Dermis lymphatic vessel endothelial cell (primary cell): ENCODE results near the gene KRTAP4-16. TPM values are rescaled to one million over a fixed set of nuclear protein-coding genes. Genes with fewer than 3 reads are reported as not detected.

ENCODE experiments used
- total RNA-seq: library from RNA; depleted of rRNA; stranded (reverse); fragments of >200 nt; gene quantifications from 2 replicates; pipeline ENCODE4 v1.2.1, GENCODE V29; 2014

The KRTAP4-16 gene
- not detected in 2 replicates for total RNA-seq

DNA sequence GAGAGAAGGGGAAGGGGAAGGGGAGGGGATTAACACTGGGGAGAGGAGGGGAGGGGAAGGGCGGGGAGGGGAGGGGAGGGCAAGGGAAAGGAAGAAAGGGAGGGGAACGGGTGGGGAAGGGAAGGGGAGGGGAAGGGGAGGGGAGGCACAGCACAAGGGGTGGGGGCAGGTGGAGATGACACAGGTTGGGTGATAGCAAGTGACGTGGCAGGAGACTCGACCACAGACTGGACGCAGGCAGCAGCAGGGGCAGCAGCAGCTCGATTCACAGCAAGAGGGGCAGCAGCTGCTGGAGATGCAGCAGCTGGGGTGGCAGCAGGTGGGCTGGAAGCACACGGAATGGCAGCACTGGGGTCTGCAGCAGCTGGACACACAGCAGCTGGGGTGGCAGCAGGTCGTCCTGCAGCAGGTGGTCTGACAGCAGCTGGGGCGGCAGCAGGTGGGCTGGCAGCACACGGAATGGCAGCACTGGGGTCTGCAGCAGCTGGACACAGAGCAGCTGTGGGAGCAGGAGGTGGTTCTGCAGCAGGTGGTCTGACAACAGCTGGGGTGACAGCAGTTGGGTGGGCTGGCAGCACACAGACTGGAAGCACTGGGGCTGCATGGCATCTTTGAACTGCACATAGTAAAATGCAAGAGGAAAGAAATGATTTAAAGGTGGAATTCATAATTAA lies at the start of gene KRTAP4-16:
TSS of gene KRTAP4-16 (minus strand) at position 624 of the 674 bp plus-strand sequence. CDS start at position 624, 0 bp downstream.

DNA sequence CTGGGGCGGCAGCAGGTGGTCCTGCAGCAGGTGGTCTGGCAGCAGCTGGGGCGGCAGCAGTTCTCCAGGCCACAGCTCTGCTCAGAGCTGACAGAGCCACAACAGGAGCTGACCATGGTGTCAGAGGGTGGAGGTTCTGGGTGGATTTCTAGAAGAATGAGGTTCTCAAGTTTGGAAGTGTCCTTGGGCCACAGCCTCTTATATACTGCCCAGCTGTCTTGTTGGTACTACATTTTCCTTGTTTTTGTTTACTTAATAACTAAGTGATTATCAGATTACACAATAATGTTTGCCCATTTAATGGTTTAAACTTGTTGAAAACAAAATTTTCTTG lies 47.6 kb upstream of the KRTAP4-16 start, which contains the start of gene KRTAP4-5:
TSS of gene KRTAP4-5 (minus strand) at position 174 of the 334 bp plus-strand sequence. CDS start at position 116, 58 bp downstream.

DNA sequence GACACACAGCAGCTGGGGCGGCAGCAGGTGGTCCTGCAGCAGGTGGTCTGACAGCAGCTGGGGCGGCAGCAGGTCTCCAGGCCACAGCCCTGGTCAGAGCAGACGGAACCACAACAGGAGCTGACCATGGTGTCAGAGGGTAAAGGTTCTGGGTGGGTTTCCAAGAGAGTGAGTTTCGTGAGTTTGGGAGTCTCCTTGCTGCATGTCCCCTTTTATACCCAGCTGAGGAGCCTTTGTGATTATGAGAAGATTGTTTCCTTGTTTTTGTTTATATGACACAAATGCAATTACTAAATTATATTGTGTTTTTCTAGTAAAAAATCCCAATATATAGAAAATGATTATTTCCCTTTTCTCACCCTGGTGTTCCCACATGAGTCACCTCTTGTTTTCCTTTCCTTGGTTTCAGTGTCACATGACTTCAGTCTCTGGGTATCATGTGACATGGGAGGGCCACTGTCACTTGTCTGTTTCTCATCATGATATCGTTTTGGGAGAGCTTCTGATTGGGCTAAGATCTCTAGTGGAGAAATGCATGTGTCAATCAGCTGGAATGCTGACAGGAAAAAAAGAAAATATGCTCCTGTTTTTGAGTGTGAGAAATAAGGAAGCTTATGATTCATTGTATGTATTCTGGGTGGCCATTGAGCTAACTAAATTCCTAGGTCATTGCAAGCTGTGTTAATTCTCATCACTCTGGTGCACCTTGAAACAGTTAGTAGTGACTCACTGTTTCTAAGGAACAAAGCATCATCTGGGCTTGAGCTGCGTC lies 38.5 kb upstream of the KRTAP4-16 start, which contains the start of gene KRTAP4-6:
TSS of gene KRTAP4-6 (minus strand) at position 185 of the 772 bp plus-strand sequence. CDS start at position 128, 57 bp downstream.

DNA sequence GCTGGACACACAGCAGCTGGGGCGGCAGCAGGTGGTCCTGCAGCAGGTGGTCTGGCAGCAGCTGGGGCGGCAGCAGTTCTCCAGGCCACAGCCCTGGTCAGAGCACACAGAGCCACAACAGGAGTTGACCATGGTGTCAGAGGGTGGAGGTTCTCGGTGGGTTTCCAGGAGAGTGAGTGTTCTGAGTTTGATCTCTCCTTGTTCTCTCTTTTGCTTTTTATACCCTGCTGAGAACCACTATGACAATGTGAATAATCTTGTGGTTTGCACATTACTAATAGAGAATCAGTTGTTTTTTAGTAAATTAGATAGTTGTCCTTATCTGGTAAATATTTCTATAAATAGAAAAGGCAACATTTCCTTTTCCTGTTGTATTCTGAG lies 22.0 kb upstream of the KRTAP4-16 start, which contains the start of gene KRTAP4-12:
TSS of gene KRTAP4-12 (minus strand) at position 192 of the 381 bp plus-strand sequence. CDS start at position 132, 60 bp downstream.

DNA sequence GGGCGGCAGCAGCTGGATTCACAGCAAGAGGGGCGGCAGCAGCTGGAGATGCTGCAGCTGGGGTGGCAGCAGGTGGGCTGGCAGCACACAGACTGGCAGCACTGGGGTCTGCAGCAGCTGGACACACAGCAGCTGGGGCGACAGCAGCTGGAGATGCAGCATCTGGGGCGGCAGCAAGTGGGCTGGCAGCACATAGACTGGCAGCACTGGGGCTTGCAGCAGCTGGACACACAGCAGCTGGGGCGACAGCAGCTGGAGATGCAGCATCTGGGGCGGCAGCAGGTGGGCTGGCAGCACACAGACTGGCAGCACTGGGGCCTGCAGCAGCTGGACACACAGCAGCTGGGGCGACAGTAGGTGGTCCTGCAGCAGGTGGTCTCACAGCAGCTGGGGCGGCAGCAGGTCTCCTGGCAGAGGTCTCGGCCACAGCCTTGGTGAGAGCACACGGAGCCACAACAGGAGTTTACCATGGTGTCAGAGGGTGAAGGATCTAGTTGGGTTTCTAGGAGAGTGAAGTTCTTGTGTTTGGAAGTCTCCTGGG lies 15.9 kb upstream of the KRTAP4-16 start, which contains the start of gene KRTAP4-11:
TSS of gene KRTAP4-11 (minus strand) at position 528 of the 541 bp plus-strand sequence. CDS start at position 470, 58 bp downstream.

DNA sequence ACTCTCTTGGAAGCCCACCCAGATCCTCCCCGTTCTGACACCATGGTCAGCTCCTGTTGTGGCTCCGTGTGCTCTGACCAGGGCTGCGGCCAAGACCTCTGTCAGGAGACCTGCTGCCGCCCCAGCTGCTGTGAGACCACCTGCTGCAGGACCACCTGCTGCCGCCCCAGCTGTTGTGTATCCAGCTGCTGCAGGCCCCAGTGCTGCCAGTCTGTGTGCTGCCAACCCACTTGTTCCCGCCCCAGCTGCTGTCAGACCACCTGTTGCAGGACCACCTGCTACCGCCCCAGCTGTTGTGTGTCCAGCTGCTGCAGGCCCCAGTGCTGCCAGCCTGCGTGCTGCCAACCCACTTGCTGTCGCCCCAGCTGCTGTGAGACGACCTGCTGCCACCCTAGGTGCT lies 3.3 kb upstream of the KRTAP4-16 start, which contains the start of gene KRTAP4-9:
TSS of gene KRTAP4-9 (plus strand) at position 43 of the 400 bp plus-strand sequence. CDS start at position 43, 0 bp downstream.

DNA sequence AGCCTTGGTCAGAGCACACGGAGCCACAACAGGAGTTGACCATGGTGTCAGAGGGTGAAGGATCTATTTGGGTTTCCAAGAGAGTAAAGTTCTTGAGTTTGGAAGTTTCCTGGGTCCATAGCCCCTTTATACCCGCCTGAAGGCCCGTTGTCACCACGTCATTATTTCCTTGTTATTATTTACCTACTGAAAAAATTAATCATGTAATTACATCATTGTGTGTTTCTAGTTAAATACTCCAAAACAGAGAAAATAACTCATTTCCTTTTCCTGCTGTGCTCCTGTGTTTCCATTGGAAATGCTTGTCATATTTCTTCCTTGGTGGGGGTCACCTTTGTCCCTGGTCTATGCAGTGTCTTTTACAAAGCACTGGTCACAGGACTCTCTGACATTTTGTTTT lies 4.0 kb downstream of the KRTAP4-16 start, which contains the start of gene KRTAP4-8:
TSS of gene KRTAP4-8 (minus strand) at position 101 of the 400 bp plus-strand sequence. CDS start at position 43, 58 bp downstream.

DNA sequence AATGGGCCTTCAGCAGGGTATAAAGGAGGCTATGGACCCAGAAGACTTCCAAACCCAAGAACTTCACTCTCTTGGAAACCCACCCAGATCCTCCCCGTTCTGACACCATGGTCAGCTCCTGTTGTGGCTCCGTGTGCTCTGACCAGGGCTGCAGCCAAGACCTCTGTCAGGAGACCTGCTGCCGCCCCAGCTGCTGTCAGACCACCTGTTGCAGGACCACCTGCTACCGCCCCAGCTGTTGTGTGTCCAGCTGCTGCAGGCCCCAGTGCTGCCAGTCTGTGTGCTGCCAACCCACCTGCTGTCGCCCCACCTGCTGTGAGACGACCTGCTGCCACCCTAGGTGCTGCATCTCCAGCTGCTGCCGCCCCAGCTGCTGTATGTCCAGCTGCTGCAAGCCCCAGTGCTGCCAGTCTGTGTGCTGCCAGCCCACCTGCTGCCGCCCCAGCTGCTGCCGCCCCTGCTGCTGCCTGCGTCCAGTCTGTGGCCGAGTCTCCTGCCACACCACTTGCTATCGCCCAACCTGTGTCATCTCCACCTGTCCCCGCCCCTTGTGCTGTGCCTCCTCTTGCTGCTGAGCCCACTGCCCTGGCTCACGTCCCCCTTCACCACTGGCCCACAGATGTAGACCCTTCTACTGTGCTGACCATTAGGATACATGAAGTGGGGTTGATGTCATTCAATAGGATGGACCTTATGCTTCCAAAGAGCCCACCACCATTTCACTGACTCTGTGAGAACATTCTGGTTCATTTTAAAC lies 17.7 kb downstream of the KRTAP4-16 start, which contains the start of gene KRTAP4-7:
TSS of gene KRTAP4-7 (plus strand) at position 51 of the 757 bp plus-strand sequence. CDS start at position 108, 57 bp downstream.

DNA sequence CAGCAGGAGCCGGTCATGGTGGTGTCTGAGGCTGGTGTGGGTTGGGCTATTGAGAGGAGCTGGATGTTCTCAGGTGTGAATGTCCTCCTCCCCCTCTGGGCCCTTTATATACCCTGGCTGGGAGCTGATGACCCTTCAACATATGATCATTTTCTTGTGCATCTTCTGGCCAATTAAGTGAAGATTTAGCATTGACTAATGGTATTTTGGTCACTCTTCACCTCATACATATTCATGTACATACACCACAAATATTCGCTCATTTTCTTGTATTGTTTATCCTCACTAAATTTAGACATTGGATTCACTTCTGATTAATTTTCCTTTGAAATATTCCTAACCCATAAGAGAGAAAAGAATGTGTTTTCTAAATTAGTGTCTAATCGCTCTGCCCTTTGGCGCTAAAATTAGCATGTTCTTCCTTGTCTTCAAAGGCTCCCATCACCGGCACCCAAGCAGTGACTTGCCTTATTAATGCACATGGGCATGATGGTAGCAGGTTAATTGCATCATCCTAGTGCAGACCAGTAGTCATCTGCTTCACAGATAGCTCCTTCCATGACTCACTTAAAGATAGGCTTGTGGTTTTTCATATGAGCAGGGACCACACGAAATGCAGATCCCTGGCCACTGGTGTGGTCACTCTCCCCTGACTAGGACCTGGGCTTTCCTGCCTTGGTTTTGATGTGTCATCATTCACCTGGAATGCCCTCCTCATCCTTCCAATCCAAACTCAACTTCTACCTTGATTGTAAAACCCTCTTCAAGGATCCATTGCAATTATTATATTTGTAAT lies 36.0 kb downstream of the KRTAP4-16 start, which contains the start of gene KRTAP2-4:
TSS of gene KRTAP2-4 (minus strand) at position 51 of the 796 bp plus-strand sequence. CDS start at position 17, 34 bp downstream.

DNA sequence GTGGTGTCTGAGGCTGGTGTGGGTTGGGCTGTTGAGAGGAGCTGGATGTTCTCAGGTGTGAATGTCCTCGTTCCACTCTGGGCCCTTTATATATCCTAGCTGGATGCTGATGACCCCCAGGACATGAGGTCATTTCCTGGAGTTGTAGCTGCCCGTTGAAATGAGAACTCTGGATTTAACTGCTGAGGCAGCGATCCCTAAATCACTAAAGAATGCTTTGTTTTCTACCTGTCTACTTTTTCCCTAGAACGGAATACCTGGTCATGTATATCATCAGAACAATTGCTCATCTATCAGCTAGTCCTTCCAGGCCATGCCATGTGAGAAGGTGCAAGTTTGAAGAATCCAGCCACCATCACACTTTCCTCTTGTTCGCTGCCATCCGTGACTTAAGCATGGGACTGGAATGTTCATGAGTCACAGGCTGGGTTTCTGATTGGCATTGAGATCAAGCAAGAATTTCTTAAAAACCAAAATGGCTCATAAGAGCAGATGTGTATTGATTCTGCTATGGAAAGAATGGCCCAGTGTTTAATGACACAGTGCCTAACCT lies 41.9 kb downstream of the KRTAP4-16 start, which contains the start of gene KRTAP2-3:
TSS of gene KRTAP2-3 (minus strand) at position 63 of the 553 bp plus-strand sequence. CDS start 64 bp downstream, outside the sequence.

DNA sequence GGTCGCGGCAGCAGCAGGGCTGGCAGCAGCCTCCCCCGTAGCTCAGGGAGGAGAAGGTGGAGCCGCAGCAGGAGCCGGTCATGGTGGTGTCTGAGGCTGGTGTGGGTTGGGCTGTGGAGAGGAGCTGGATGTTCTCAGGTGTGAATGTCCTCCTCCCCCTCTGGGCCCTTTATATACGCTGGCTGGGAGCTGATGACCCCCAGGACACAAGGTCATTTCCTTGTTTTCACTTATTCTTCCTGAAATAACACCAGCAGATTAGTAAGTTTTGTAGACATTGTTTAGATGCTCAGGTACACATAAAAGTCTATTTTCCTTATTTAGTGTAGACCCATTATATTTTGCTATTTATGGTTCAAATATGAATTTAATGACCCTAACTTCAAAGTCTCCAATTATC lies 46.9 kb downstream of the KRTAP4-16 start, which contains the start of gene KRTAP2-2:
TSS of gene KRTAP2-2 (minus strand) at position 101 of the 400 bp plus-strand sequence. CDS start at position 82, 19 bp downstream.

Other genes with a start within 250 kb of the KRTAP4-16 start
- not detected in 2 replicates for gene KRT12, start 235.0 kb downstream of the KRTAP4-16 start, total RNA-seq
- gene KRT20, start 217.0 kb downstream of the KRTAP4-16 start, total RNA-seq: not detected in 2 replicates
- 0.34 and 1.7 TPM in 2 replicates for gene KRT23, start 164.6 kb downstream of the KRTAP4-16 start, total RNA-seq
- gene KRT39, start 135.3 kb downstream of the KRTAP4-16 start, total RNA-seq: not detected in 2 replicates
- not detected in 2 replicates for gene KRT40, start 117.9 kb downstream of the KRTAP4-16 start, total RNA-seq
- not detected in 2 replicates for gene KRTAP3-3, start 108.0 kb downstream of the KRTAP4-16 start, total RNA-seq
- gene KRTAP3-2, start 102.3 kb downstream of the KRTAP4-16 start, total RNA-seq: not detected in 2 replicates
- not detected in 2 replicates for gene KRTAP3-1, start 93.1 kb downstream of the KRTAP4-16 start, total RNA-seq
- gene KRTAP1-5, start 75.0 kb downstream of the KRTAP4-16 start, total RNA-seq: not detected in 2 replicates
- gene KRTAP1-4, start 72.0 kb downstream of the KRTAP4-16 start, total RNA-seq: not detected in 2 replicates
- not detected in 2 replicates for gene KRTAP1-3, start 67.3 kb downstream of the KRTAP4-16 start, total RNA-seq
- not detected in 2 replicates for gene KRTAP1-1, start 60.8 kb downstream of the KRTAP4-16 start, total RNA-seq
- not detected in 2 replicates for gene KRTAP2-1, start 54.9 kb downstream of the KRTAP4-16 start, total RNA-seq
- not detected in 2 replicates for gene KRTAP2-2, start 47.0 kb downstream of the KRTAP4-16 start, total RNA-seq
- gene KRTAP2-3, start 42.1 kb downstream of the KRTAP4-16 start, total RNA-seq: not detected in 2 replicates
- gene KRTAP2-4, start 36.3 kb downstream of the KRTAP4-16 start, total RNA-seq: not detected in 2 replicates
- gene KRTAP4-7, start 18.1 kb downstream of the KRTAP4-16 start, total RNA-seq: not detected in 2 replicates
- not detected in 2 replicates for gene KRTAP4-8, start 4.1 kb downstream of the KRTAP4-16 start, total RNA-seq
- gene KRTAP4-9, start 3.2 kb upstream of the KRTAP4-16 start, total RNA-seq: not detected in 2 replicates
- not detected in 2 replicates for gene KRTAP4-11, start 16.2 kb upstream of the KRTAP4-16 start, total RNA-seq
- not detected in 2 replicates for gene KRTAP4-12, start 22.0 kb upstream of the KRTAP4-16 start, total RNA-seq
- gene KRTAP4-6, start 38.3 kb upstream of the KRTAP4-16 start, total RNA-seq: not detected in 2 replicates
- not detected in 2 replicates for gene KRTAP4-5, start 47.6 kb upstream of the KRTAP4-16 start, total RNA-seq
- not detected in 2 replicates for gene KRTAP4-4, start 58.5 kb upstream of the KRTAP4-16 start, total RNA-seq
- not detected in 2 replicates for gene KRTAP4-3, start 66.0 kb upstream of the KRTAP4-16 start, total RNA-seq
- not detected in 2 replicates for gene KRTAP4-2, start 76.0 kb upstream of the KRTAP4-16 start, total RNA-seq
- gene KRTAP4-1, start 82.7 kb upstream of the KRTAP4-16 start, total RNA-seq: not detected in 2 replicates
- not detected in 2 replicates for gene KRTAP9-1, start 87.7 kb upstream of the KRTAP4-16 start, total RNA-seq
- gene KRTAP9-2, start 124.4 kb upstream of the KRTAP4-16 start, total RNA-seq: not detected in 2 replicates
- not detected in 2 replicates for gene KRTAP9-3, start 130.2 kb upstream of the KRTAP4-16 start, total RNA-seq
- gene KRTAP9-8, start 135.8 kb upstream of the KRTAP4-16 start, total RNA-seq: not detected in 2 replicates
- gene KRTAP9-4, start 147.5 kb upstream of the KRTAP4-16 start, total RNA-seq: not detected in 2 replicates
- not detected in 2 replicates for gene KRTAP9-9, start 153.2 kb upstream of the KRTAP4-16 start, total RNA-seq
- gene KRTAP9-6, start 163.2 kb upstream of the KRTAP4-16 start, total RNA-seq: not detected in 2 replicates
- gene KRTAP9-7, start 173.5 kb upstream of the KRTAP4-16 start, total RNA-seq: not detected in 2 replicates
- not detected in 2 replicates for gene KRTAP29-1, start 200.6 kb upstream of the KRTAP4-16 start, total RNA-seq
- gene KRTAP16-1, start 207.1 kb upstream of the KRTAP4-16 start, total RNA-seq: not detected in 2 replicates
- not detected in 2 replicates for gene KRTAP17-1, start 213.5 kb upstream of the KRTAP4-16 start, total RNA-seq
- gene KRT33A, start 248.6 kb upstream of the KRTAP4-16 start, total RNA-seq: not detected in 2 replicates